Measurements from ENCODE around the gene SWAP70.

Gene SWAP70

GRCh38 chr11:9765320-9766101 lies 101.6 kb downstream of the SWAP70 start:
- peak; percentile 88 for DNase-seq
- Histone ChIP-seq H3K27me3 (replicated peaks) (no peaks in the 10 kb centered on the region), H3K4me3 (ENCODE audit: low read depth, low read length) (no peak overlapping the region), H3K36me3 (replicated peaks) (no peaks in the 10 kb centered on the region), H3K27ac (peak overlapping the region; percentile 80)
- in situ Hi-C loops (cut with HindIII; ENCODE audit: low pct_ligation_motif_present, low sequenced_read_pairs), result no loop called here
- TF ChIP-seq, protein P1, sequence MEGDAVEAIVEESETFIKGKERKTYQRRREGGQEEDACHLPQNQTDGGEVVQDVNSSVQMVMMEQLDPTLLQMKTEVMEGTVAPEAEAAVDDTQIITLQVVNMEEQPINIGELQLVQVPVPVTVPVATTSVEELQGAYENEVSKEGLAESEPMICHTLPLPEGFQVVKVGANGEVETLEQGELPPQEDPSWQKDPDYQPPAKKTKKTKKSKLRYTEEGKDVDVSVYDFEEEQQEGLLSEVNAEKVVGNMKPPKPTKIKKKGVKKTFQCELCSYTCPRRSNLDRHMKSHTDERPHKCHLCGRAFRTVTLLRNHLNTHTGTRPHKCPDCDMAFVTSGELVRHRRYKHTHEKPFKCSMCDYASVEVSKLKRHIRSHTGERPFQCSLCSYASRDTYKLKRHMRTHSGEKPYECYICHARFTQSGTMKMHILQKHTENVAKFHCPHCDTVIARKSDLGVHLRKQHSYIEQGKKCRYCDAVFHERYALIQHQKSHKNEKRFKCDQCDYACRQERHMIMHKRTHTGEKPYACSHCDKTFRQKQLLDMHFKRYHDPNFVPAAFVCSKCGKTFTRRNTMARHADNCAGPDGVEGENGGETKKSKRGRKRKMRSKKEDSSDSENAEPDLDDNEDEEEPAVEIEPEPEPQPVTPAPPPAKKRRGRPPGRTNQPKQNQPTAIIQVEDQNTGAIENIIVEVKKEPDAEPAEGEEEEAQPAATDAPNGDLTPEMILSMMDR (IDR thresholded peaks at IDR 0.05; ENCODE audit: low read depth, low read length, missing control alignments), result no peak

GRCh38 chr11:9769621-9770020 lies 105.7 kb downstream of the SWAP70 start:
- in situ Hi-C loops (cut with HindIII; ENCODE audit: low pct_ligation_motif_present, low sequenced_read_pairs), result no loop called here
- Histone ChIP-seq H3K27ac (no peak overlapping the region), H3K4me3 (ENCODE audit: low read depth, low read length) (no peak overlapping the region), H3K27me3 (replicated peaks) (no peaks in the 10 kb centered on the region), H3K36me3 (replicated peaks) (no peaks in the 10 kb centered on the region)
- TF ChIP-seq, protein P1 (IDR thresholded peaks at IDR 0.05; ENCODE audit: low read depth, low read length, missing control alignments), result no peak
- no peak for DNase-seq

DNA sequence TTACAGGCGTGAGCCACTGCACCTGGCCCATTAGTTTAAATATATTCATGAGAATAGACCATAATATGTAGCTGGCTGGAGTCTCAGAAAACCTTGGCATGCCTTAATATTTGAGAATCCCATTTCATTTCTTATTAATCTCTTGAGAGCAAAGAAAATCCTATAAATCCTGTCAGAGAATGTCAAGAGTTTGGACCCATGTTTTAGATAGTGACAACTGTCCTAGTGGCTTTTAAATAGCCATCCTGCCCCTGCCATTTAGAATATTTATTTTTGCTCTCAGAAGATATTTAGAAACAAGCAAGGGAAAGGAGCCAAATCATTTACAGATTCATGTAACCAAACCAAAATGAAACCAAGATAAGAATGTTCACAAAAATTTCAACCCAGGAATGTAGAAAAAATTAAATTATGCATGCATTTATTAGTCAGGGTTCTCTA lies 107.2 kb downstream of the SWAP70 start:
- Histone ChIP-seq H3K27ac (no peak overlapping the region), H3K27me3 (replicated peaks) (no peaks in the 10 kb centered on the region), H3K36me3 (replicated peaks) (no peaks in the 10 kb centered on the region), H3K4me3 (ENCODE audit: low read depth, low read length) (no peak overlapping the region)
- in situ Hi-C loops (cut with HindIII; ENCODE audit: low pct_ligation_motif_present, low sequenced_read_pairs), result no loop called here
- no peak for DNase-seq
- TF ChIP-seq, protein P1 (IDR thresholded peaks at IDR 0.05; ENCODE audit: low read depth, low read length, missing control alignments), result no peak

DNA sequence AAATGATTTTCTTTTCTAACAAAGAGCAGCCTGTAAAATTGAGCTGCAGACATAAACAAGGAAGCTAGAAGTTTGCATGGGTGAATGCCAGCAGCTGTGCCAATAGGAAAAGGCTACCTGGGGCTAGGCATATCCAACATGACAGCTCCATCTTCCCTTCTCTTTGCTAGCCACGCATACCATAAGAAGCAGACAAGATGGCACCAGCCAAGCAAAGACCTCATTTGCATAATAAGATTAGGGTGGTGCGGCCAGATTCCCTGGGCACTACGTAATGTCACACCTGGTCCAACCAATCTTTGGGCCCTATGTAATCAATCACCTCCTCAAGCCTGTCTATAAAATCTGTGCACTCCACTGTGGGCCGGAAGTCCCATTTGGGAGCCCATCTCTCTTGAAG lies 108.3 kb downstream of the SWAP70 start:
- in situ Hi-C loops (cut with HindIII; ENCODE audit: low pct_ligation_motif_present, low sequenced_read_pairs), result no loop called here
- no peaks in the 10 kb centered on the region for H3K27me3 ChIP-seq (replicated peaks)
- TF ChIP-seq, protein P1 (IDR thresholded peaks at IDR 0.05; ENCODE audit: low read depth, low read length, missing control alignments), result no peak
- H3K27ac ChIP-seq, result no peak overlapping the region
- H3K4me3 ChIP-seq (ENCODE audit: low read depth, low read length), result no peak overlapping the region
- DNase-seq, result no peak
- H3K36me3 ChIP-seq (replicated peaks), result no peaks in the 10 kb centered on the region

GRCh38 chr11:9773524-9773923 lies 109.6 kb downstream of the SWAP70 start:
- Histone ChIP-seq H3K27me3 (replicated peaks) (no peaks in the 10 kb centered on the region), H3K36me3 (replicated peaks) (no peaks in the 10 kb centered on the region), H3K4me3 (ENCODE audit: low read depth, low read length) (no peak overlapping the region), H3K27ac (no peak overlapping the region)
- TF ChIP-seq, protein P1 (IDR thresholded peaks at IDR 0.05; ENCODE audit: low read depth, low read length, missing control alignments), result no peak
- no peak for DNase-seq
- in situ Hi-C loops (cut with HindIII; ENCODE audit: low pct_ligation_motif_present, low sequenced_read_pairs), result no loop called here

DNA sequence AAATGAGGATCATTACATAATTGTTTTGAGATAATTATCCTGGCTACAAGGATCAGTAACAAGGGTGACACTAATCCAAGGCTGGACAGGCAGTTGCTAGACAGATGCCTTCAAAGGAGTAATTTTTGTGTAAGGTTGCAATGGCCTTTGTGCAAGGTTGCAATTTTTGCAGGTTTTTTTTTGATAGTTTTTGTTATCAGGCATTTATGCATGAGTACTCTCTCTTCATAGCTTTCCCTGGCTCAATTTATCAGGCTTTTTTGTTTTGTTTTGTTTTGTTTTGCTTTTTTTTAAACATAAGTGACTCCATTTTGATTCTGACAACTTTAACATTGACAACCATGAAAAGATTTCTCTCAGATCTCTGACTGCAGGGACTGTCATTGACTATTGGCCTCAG lies 110.2 kb downstream of the SWAP70 start:
- H3K27me3 ChIP-seq (replicated peaks), result no peaks in the 10 kb centered on the region
- in situ Hi-C loops (cut with HindIII; ENCODE audit: low pct_ligation_motif_present, low sequenced_read_pairs), result no loop called here
- H3K36me3 ChIP-seq (replicated peaks), result no peaks in the 10 kb centered on the region
- H3K27ac ChIP-seq, result peak overlapping the region; percentile 1
- DNase-seq, result no peak
- TF ChIP-seq, protein P1 (IDR thresholded peaks at IDR 0.05; ENCODE audit: low read depth, low read length, missing control alignments), result no peak
- H3K4me3 ChIP-seq (ENCODE audit: low read depth, low read length), result no peak overlapping the region
